GM12892 (cell line): Measurements from ENCODE around the gene ABLIM3.

ENCODE experiments used
- POLR2AphosphoS5 ChIP-seq: IDR thresholded peaks from 2 replicates; pipeline ENCODE4 v1.6.1; 2011; ENCODE audit warnings: low read depth, low read length, control low read depth
- TAF1 ChIP-seq: IDR thresholded peaks from 2 replicates; pipeline ENCODE4 v1.6.1; 2011; ENCODE audit warnings: low read depth, mild to moderate bottlenecking, control low read depth, low read length, borderline replicate concordance

GRCh38 chr5:149304195-149305078 lies 163.1 kb downstream of the ABLIM3 start:
- TF ChIP-seq TAF1 (no peak), POLR2AphosphoS5 (no peak)
